Kidney (tissue), 14 donors: ENCODE measurements around the gene IGFL3. TPM values are rescaled to one million over a fixed set of nuclear protein-coding genes. Genes with fewer than 3 reads are reported as not detected.

Experiments used
- DNase-seq, 5 donors: peaks; one replicate each; pipeline ENCODE4 v3.0.0-alpha.2; 2013 to 2020
- FAIRE-seq: peaks from 2 replicates; lab custom pipeline; 2012; peaks lifted over from hg19 to GRCh38; lab: Jason Lieb, UNC
- H3K27ac ChIP-seq, 2 donors: one replicate each; pipeline ENCODE4 v1.7.0; 2013; ENCODE audit warnings: low read depth in 2 of 2, low read length in 2 of 2, inconsistent platforms in 1 of 2
- H3K27me3 ChIP-seq: one replicate; pipeline ENCODE4 v1.7.1; 2013; ENCODE audit warnings: low read length, inconsistent platforms; ENCODE audit not compliant: control insufficient read depth, insufficient read depth
- H3K36me3 ChIP-seq, 3 donors: one replicate each; pipeline versions ENCODE4 v1.7.0 to v1.7.1; 2013; ENCODE audit warnings: low read length in 3 of 3, control low read depth in 1 of 3, inconsistent platforms in 1 of 3; ENCODE audit not compliant: insufficient read depth in 3 of 3, control insufficient read depth in 2 of 3
- H3K4me1 ChIP-seq, 3 donors: one replicate each; pipeline versions ENCODE4 v1.7.0 to v1.7.1; 2013; ENCODE audit warnings: low read length in 3 of 3, inconsistent platforms in 1 of 3, low read depth in 1 of 3; ENCODE audit not compliant: control insufficient read depth in 2 of 3, insufficient read depth in 2 of 3
- H3K4me3 ChIP-seq, 3 donors: one replicate each; pipeline versions ENCODE4 v1.7.0 to v1.8.1; 2013; ENCODE audit warnings: low read length in 3 of 3, control low read depth in 1 of 3, inconsistent platforms in 1 of 3
- H3K9ac ChIP-seq, 3 donors: one replicate each; pipeline versions ENCODE4 v1.7.0 to v1.7.1; 2013; ENCODE audit warnings: low read length in 3 of 3, control low read depth in 1 of 3, inconsistent platforms in 1 of 3
- H3K9me3 ChIP-seq, 3 donors: one replicate each; pipeline versions ENCODE4 v1.7.0 to v1.7.1; 2013; ENCODE audit warnings: low read length in 3 of 3, control low read depth in 1 of 3, inconsistent platforms in 1 of 3; ENCODE audit not compliant: control insufficient read depth in 2 of 3, insufficient read depth in 1 of 3
- intact Hi-C: fragments of 100-400 bp; cut with DNase I; formaldehyde crosslinking; loops from one replicate; pipeline ENCODE4 v1.11.1; 2022
- polyA plus RNA-seq: library from polyadenylated mRNA; stranded (reverse); fragments of 350-450 nt; fragmentation: Illumina TruSeq; extraction: RNeasy Lipid Tissue Mini Kit (QIAGEN cat#74804); gene quantifications from one replicate; pipeline ENCODE4 v1.2.3, GENCODE V29; 2014; ENCODE audit warnings: low read depth, low replicate concordance; ENCODE audit not compliant: insufficient read depth
- total RNA-seq: library from RNA; stranded (reverse); fragmentation: NEBNext Ultra II Directional; extraction: Animal tissue kit (Norgen Biotek cat#: 25700); gene quantifications from one replicate; pipeline ENCODE4 v1.2.1, GENCODE V29; 2021
- TF ChIP-seq, protein P1 (sequence below): IDR thresholded peaks from 3 replicates; pipeline ENCODE4 v1.5.1; 2012; ENCODE audit warnings: mild to moderate bottlenecking, moderate library complexity, borderline replicate concordance; ENCODE audit not compliant: insufficient read depth; ENCODE audit errors: extremely low read depth
- donor health status: control.
- donor health status: control.
- donor health status: control.
- donor health status: control.
- donor health status: control.
- donor health status: DM: yes; HTN: yes; CAD: no.
- donor health status: Normal renal cell carcinoma (clear cell type).

Gene IGFL3
- total and polyA plus RNA-seq, 2 donors from 2014 or later: not detected

DNA sequence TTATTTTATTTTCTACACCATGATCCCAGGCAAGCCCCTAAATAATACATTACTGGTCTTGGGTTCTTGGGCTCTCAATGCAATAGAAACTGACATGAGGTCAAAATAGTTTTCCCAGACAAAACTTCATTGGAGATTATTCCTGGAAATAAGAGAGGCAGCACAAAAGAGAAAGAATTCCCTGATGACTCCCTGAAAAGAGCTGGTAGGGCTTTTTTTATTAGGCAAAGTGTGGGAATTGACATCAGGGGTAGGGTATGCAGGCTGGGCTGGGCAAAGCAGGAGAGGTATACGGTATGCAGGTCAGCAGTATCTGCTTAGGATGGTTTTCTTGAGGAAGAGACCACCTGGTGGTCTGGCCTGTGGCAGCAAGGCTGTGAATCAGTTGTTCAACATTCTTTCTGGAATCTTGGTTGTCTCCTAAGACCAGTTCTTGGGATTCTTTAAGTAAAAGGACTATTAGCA lies 9.3 kb upstream of the IGFL3 start:
- FAIRE-seq: no peak
- intact Hi-C loops: no loop called here
- no peaks in the 10 kb centered on the region for H3K9me3 ChIP-seq

DNA sequence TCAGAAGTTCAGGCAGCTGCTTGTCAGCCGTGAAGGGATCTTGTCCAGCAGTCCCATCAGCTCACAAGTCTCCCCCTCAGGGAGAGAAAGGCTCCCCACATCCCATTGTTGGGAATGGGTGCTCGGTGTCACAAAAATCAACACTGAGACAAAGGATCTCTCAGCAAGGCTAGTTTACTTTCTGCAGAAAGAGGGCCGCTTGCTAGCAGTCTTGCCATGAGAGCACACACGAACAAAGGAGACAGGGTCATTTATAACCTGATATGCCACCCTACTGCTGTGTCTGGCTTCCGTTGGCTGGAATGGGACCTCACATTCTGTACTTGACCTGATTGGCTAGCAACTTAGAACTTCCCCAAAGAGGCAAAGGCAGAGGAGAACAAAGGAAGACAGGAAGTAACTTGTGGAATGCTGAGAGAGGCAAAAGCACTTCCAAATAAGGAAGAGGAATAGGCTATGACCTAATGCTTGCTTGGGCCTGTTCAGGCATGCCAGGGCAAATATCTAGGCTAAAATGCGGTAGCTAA lies 8.7 kb upstream of the IGFL3 start:
- Histone ChIP-seq H3K36me3 (no peaks in the 10 kb centered on the region), H3K4me3 (no peak overlapping the region), H3K27me3 (no peaks in the 10 kb centered on the region), H3K9ac (no peak overlapping the region), H3K9me3 (no peaks in the 10 kb centered on the region), H3K27ac (no peak overlapping the region), H3K4me1 (peaks cover 0 to 6% (median 0%) of the 10 kb centered on the region in 3 donors)
- intact Hi-C loops: no loop called here
- no peak for FAIRE-seq
- peak in 3 of 5 donors; percentile 30 to 69 (median 60) for DNase-seq
- TF ChIP-seq, protein P1, sequence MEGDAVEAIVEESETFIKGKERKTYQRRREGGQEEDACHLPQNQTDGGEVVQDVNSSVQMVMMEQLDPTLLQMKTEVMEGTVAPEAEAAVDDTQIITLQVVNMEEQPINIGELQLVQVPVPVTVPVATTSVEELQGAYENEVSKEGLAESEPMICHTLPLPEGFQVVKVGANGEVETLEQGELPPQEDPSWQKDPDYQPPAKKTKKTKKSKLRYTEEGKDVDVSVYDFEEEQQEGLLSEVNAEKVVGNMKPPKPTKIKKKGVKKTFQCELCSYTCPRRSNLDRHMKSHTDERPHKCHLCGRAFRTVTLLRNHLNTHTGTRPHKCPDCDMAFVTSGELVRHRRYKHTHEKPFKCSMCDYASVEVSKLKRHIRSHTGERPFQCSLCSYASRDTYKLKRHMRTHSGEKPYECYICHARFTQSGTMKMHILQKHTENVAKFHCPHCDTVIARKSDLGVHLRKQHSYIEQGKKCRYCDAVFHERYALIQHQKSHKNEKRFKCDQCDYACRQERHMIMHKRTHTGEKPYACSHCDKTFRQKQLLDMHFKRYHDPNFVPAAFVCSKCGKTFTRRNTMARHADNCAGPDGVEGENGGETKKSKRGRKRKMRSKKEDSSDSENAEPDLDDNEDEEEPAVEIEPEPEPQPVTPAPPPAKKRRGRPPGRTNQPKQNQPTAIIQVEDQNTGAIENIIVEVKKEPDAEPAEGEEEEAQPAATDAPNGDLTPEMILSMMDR: no peak

More for the DNA sequence above, 9.3 kb upstream of the IGFL3 start:
- H3K27ac ChIP-seq: peak overlapping the region in 1 of 2 donors; percentile 47
- TF ChIP-seq, protein P1: no peak
- DNase-seq: no peak
- no peak overlapping the region for H3K4me3 ChIP-seq
- peaks cover 0 to 6% (median 0%) of the 10 kb centered on the region in 3 donors for H3K4me1 ChIP-seq
- H3K36me3 ChIP-seq: no peaks in the 10 kb centered on the region
- no peaks in the 10 kb centered on the region for H3K27me3 ChIP-seq
- H3K9ac ChIP-seq: no peak overlapping the region

DNA sequence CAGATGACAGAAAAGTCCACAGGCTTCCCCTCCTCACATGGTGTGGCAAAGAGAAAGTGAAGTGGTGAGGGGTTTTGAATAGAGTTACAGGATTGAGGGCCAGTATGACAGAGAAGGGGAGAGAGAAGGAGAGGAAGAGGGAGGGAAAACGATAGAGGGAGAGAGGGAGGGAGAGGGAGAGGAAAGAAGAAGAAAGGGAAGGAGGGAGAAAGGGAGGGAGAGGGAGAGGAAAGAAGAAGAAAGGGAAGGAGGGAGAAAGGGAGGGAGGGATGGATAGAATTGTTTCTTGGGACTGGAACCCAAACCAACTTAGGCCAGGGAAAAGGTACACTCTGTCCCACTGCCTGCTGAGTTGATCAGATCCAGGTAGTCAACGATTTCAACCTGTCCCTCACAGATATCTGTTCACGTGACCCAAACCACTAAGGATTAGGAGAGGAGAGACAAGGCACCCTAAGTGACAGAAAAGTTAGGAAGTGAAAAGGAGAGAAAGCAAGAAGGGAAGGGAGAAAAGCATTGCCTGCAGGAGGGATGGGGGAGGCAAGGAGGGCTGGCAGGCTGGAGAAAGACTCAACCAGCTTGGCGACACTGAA lies 8.1 kb upstream of the IGFL3 start:
- DNase-seq (no peak), FAIRE-seq (no peak)
- Histone ChIP-seq H3K4me1 (peaks cover 0 to 6% (median 0%) of the 10 kb centered on the region in 3 donors), H3K27me3 (no peaks in the 10 kb centered on the region), H3K4me3 (no peak overlapping the region), H3K9ac (no peak overlapping the region), H3K27ac (no peak overlapping the region), H3K9me3 (no peaks in the 10 kb centered on the region), H3K36me3 (no peaks in the 10 kb centered on the region)
- intact Hi-C loops: no loop called here
- TF ChIP-seq, protein P1: no peak
